ENCODE measurements around the gene NRDE2.
"Not testable (repeated sequence)": the region's sequence is repeated elsewhere in the genome, so short reads cannot be mapped to it uniquely, and the experiment has no call there.

The NRDE2 gene

DNA sequence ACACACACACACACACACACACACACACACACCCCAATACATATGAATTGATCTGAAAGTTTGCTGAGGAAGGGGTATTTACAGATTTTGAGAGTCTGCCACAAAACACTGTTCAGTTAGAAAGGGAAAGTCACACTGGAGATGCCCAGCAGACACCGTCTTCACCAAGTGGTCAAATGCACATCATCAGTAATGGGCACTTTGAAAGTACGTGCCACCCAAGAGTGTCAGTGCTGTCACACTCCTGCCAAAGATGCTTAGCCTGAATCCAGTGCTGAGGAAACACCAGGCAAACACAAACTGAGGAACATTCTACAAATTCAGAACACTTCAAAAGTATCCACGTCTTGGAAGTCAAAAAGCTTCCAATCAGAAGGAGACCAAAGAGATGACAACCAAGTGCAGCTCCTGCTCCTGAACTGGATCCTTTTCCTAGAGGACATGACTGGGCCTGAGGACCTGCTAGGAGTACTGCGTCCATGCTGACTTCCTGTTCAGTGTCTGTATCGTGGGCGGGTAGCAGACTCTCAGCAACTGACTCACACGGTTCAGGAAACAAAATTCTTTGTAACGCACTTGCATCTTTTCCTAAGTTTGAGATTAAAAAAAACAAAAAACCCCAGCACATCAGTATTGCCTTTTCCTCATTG is 56.8 kb downstream of the NRDE2 start:
- DNase-seq (ENCODE audit: low read depth, low spot score), result no peak

DNA sequence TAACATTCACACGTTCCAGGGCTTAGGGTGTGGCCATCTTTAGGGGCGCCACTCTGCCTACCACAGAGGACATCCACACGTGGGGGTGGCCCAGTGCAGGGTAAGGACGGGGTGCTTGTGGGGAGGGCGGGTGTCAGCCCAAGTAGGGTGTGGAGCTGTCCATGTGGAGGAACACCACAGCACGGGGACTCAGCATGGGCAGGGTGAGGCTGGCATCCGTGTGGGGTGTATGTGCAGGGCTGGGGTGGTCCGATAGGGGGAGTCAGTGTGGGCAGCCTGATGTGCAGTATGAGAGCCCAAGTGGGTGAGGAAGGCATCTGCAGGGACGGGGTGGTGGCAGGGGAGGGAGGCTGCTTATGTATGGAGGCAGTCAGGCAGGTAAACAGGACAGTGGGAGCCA is 57.7 kb downstream of the NRDE2 start:
- DNase-seq (ENCODE audit: low read depth, low spot score), result no peak

DNA sequence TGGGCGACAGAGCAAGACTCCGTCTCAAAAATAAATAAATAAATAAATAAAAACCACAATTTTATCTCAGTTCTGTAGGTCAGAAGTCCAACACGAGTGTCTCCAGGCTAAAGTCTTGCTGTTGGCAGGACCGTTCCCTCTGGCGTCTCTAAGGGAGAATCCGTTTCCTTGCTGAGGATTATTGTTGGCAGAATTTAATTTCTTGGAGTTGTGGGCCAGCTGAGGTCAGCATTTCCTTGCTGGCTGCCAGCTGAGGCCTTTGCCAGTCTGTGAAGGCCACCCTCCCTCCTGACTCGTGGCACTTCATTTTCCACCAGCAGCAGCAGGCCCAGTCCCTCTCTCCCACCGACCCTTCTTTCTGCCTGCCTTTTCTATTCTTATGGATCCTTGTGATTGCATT is 58.2 kb downstream of the NRDE2 start:
- no peak for DNase-seq (ENCODE audit: low read depth, low spot score)

DNA sequence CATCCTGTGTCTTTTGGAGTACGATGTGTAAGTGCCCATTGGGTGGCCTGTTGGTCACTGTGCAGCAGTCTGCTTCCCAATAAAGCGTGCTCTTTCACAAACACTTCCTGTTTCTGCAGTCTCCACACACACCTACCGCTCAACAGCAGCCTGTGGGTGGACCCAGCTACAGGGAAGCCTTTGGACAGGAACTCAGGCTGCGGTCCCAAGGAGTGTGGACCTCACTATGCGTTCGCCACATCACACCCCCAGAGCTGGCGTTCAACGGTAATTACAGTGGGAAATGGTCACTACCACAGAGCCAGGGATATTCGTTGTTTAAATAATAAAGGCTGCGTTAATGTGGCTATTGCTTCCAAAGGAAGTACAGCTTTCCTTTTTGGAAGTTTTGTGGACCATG is 59.2 kb downstream of the NRDE2 start:
- DNase-seq (ENCODE audit: low read depth, low spot score), result no peak

DNA sequence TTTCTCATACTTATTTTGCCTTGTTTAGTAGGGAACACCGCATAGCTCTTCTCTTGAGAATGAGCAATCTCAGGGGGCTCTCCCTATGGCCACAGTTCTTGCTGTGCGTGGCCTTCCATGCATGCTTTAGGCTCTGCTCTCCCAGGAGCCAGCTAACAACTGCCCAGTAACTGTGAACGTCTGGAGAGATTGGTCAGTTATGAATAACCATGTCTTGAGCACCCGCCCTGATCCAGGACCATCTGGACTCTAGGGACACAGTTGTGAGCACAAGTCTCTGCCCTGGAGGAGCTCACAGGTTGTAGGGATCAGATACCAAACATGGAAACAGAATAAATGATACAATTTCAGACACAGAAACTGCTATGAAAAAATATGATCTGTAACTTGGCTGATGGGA is 63.3 kb downstream of the NRDE2 start:
- DNase-seq (ENCODE audit: low read depth, low spot score), result no peak

DNA sequence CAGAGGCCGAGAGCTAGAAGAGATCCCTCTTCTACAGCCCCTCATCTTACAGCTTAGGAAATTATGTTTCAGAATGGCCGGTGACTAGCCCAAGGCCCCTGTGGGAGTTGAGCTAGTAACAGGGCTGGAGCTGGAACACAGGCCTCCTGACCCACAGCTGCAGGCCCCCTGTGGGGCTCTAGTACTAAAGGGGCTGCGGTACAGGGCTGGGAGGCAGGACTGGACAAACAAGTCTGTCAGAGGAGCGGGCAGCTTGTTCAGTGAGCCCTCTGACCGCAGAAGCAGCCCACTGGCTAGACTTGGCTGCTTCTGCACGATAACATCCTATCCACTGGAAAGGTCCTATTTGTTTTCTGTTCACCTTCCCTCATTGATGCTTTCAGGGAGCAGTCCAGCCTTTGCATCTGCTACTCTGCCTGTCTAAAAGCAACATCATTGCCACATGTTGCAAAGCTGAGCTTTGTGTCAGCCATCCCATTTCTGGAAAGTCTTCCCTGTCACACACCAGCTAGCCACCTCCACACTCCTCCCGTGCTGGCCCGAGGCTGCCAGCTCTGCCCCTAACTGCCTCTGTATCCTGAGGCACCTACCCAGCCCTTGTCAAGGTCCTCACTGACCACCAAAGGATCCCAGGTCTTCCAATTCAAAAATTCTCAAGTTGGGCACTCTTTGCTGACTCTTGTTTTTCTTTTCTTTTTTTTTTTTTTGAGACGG is 65.1 kb downstream of the NRDE2 start:
- DNase-seq (ENCODE audit: low read depth, low spot score), result no peak

DNA sequence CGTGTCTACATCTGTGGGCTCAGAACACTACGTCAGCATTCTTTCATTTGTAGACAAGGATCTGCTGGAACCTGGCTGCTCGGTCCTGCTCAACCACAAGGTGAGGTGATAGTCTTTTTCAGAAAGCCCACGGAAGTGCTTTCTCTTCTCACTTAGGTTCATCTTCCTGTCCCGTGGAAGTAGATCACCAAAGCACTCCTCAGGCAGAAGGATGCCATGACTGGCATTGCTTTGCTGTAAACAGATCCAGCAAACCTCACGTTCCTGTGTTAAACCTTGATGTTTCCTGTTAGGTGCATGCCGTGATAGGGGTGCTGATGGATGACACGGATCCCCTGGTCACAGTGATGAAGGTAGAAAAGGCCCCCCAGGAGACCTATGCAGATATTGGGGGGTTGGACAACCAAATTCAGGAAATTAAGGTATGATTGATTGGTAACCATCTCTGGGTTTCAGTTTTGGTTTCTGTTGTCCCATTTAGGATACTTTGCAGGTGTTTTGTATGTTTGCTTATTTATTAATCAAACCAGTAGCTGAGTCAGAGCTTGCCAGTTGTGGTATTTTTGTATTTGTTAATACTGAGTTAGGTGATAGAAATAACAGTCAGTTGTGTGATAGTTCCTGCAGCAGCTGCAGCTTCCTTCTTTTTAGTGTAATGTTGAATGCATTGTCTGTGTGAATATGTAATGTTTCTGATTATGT is 67.8 kb downstream of the NRDE2 start:
- DNase-seq (ENCODE audit: low read depth, low spot score), result no peak

DNA sequence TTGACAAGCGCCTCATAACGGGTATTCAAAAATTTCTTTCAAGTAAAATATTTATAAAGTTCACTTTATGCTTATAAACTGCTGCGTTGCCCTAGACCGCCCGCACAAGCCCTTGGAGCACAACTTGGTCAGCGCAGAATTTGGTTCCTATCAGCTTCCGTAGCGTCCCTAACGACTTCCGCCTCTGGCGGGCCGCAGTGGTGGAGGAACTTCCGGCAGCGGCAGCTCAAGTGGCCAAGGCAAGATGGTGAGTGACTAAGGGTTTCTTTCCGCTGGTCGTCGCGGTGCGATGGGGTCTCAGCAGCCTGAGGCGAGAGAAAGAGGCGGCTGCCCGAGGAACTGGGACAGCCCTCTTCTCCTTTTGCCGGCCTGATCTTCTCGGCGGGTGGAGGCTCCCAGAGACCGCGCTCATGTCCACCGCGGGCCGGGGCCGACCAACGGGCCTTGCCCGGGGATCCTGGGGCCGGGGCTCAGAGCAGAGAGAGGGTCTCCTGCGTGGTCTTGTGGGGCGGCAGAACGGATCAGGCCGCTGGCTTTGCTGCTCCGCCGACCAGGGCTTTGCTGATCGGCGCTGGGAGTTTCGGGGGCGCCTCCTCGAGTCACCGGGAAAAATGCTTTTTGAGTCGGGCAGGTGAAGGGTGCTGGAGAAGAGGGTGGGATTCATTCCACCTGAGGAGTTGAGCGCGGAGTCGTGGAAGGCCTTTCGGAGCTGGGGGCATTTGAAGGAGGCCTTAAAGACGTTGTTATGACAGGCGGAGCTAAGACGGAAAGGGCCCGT is 75.2 kb downstream of the NRDE2 start, which contains the start of gene PSMC1:
Gene PSMC1 (plus strand): TSS at position 200 of the 778 bp plus-strand sequence. CDS start 45 bp downstream, at position 245.
- DNase-seq (ENCODE audit: low read depth, low spot score), result peak; percentile 76

DNA sequence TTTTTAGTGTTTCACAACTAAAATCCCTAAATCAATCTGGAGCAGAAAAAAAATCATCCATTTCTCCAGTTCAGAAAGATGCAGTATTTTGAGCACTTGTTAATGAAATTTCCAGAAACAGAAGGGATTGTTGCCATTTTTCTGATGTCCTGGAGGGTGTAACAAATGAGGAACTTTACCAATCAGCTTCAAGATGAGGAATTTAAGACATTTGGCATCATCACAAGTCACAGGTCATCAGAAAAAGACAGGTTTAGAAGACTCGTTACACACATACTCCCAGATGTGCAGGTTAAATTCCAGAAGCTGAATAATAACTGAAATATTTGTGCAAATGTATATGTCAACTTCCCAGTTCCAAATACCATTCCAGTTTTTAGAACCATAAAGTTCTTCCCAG is 75.9 kb downstream of the NRDE2 start:
- DNase-seq (ENCODE audit: low read depth, low spot score), result no peak

DNA sequence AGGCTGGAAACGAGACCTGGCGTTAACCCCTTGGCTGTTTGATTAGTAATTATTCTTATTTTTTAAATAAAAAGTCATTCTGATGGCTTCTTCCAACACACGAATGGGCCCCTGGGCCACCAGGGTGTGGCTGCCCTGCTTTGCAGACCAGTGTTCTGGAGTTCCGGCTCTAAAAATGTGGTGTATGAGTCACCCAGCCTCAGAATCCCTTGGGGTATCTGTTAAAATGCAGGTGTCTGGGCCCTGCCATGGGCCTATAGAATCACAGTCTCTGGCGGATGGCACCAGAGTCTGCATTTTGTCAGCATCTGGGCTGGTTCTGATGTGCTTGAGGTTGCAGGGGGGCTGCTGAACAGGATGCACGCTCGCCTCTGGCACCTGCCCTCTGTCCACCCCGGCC is 77.9 kb downstream of the NRDE2 start:
- no peak for DNase-seq (ENCODE audit: low read depth, low spot score)

DNA sequence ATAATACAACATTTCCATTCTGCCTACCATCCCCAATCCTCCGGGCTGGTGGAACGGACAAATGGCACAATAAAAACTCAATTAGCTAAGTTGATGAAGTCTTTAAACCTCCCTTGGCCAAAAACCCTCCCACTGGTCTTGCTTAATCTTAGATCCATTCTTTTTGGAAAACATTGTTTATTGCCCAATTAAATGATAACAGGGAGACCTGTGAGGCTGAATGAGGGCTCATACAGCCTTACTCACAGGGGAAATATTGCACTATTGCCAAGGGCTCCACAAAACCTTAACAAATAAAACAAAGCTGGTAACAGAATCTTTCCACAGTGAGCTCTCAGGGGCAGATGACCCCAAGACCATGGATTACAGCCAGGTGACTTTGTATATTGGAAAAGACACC is 83.1 kb downstream of the NRDE2 start:
- DNase-seq (ENCODE audit: low read depth, low spot score), result no peak

DNA sequence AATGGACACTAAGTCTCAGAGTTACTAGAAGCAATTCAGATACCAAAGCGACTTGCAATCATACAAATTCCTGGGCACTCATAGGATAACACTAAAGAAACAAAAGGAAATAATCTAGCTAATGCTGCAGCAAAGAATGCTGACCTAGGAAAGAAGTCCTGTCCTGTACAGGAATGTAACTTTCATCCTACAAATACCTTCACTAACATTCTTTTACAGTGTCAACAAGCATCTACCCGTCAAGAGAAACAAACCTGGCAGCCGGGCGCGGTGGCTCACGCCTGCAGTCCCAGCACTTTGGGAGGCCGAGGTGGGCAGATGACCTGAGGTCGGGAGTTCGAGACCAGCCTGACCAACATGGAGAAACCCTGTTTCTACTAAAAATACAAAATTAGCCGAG is 84.3 kb downstream of the NRDE2 start:
- DNase-seq (ENCODE audit: low read depth, low spot score), result not testable (repeated sequence)

DNA sequence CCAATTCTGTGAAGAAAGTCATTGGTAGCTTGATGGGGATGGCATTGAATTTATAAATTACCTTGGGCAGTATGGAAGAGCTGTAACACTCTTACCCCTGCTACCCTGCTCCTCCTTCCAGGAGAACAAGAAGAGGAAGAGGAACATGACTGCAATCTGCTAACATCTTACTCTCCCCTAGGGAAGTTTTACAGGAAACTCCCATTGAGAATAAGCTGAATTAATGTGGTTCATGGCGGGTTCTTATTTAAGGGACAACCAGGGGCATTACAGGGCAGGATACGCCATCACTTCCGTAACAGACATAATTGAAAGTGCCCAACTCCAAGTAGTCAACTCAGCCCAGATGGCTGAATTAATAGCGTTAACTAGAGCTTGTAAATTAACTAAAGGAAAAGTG is 84.8 kb downstream of the NRDE2 start:
- no peak for DNase-seq (ENCODE audit: low read depth, low spot score)

DNA sequence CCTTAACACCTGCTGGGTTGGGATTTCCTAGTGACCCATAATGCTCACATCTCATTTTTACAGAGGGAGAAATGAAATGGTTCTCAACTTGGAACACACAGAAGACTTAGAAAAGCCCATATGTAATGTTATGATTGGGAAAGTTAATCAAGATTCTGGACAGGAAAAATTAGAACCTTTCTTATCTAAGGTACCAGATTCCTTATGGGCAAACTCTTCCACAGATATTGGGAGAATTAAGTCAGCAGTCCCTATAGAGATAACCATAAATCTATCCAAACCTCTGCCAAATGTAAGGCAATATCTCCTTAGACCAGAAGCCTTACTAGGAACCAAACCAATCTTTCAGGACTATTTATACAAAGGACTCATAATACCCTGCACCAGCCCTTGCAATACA is 89.3 kb downstream of the NRDE2 start:
- DNase-seq (ENCODE audit: low read depth, low spot score), result no peak

DNA sequence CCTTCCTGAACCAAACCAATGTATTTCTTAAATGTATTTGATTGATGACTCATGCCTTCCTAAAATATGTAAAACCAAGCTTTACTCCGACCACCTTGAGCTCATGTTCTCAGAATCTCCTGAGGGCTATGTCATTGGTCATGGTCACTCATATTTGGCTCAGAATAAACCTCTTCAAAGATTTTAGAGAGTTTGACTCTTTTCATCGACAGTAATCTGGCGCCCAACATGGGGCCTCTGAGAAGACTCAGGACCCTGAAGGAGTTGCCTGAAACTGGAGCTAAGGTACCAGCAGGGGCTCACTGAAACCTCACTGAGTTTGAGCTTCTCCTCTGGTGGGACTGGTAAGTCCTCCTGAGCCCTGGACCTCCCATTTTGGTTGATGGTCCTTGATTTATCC is 92.6 kb downstream of the NRDE2 start:
- no peak for DNase-seq (ENCODE audit: low read depth, low spot score)

DNA sequence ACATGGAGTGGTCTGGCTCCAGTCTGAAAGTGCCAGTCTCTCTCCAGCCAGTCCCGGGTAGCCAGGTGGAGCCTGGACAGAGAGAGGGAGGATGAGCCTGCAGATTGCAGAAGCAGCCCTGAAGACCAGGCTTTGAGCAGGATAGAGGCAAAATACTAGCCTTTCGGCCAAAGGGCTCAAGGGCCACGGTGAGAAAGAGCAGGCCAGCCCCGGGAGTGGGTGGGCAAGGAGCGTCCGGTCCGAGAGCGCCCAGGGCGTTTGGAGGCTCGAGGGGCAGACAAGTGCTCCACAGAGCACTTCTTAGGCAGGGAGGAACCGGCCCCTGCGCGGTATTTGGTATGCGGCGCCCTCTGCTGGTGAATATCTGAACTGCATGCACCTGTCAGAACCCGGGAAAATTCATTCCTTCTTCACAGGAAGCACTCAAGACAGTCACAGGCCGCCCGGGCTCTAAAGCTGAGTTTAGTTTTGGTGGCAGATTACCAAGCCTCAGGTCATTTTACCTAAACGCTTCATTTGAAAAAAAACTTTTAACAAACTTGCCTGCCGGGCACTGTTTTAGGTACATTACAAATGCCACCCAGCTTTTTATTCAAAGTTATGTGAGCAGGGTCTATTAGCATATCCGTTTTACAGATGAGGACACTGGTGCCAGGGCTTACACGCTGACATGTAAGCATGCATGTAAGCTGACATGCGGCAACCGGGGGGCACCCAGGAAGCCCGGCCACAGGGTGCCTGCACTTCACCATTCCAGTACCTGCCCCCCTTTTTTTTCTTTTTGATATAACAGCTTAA is 96.4 kb downstream of the NRDE2 start:
- peak; percentile 30 for DNase-seq (ENCODE audit: low read depth, low spot score)

DNA sequence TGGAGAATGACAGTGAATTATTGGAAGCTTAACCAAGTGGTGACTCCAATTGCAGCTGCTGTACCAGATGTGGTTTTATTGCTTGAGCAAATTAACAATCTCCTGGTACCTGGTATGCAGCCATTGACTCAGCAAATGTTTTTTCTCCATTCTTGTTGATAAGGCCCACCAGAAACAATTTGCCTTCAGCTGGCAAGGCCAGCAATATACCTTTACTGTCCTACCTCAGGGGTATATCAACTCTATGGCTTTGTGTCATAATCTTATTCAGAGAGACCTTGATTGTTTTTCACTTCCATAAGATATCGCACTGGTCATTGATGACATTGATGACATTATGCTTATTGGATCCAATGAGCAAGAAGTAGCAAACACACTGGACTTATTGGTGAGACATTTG is 101.8 kb downstream of the NRDE2 start:
- not testable (repeated sequence) for DNase-seq (ENCODE audit: low read depth, low spot score)

DNA sequence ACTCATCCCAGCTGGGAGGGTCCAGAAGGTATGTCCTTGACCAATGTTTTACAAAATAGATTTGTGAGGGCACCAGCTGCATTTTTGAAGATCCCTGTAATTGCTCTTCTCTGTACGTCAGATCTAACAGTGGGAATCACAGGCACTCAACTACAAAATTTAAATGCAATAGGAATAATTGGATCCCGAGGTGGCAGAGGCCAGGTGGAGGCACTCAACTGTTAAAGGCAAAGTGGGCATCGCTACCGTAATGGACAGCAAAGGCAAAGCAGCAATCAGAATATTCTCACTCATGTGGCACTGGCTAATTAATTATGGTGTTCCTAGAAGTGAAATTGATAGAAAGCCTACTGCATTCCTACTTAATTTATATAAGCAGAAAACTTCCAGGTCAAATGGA is 103.3 kb downstream of the NRDE2 start:
- no peak for DNase-seq (ENCODE audit: low read depth, low spot score)
